Measurements from ENCODE around the gene ING3.
A peak's percentile ranks its signal among the peaks of the same experiment; 100 is the strongest.

ING3 gene

DNA sequence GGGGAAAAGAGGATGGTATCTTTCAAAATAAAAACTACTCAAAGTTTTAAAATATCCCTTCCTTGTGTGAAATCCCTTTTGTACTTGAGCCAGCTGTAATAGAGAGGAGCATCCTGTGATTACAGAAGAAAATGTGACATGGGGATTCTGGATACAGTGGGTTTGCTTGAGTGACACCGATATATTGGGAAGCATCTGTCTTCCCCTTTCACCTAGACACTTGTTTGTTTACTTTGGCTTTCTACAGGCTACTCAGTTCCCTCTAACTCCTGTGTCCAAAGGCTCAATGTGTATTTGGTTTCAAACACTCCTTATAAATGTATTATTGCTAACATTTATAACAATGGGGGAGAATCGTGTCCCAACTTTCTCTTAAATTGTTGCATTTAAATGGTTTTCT is 62.3 kb downstream of the ING3 start:
- DNase-seq (ENCODE audit: low read depth) = no peak
- no peak overlapping the region for H3K4me3 ChIP-seq (ENCODE audit: control insufficient read depth, low read depth, low read length)
- TF ChIP-seq, protein P1, sequence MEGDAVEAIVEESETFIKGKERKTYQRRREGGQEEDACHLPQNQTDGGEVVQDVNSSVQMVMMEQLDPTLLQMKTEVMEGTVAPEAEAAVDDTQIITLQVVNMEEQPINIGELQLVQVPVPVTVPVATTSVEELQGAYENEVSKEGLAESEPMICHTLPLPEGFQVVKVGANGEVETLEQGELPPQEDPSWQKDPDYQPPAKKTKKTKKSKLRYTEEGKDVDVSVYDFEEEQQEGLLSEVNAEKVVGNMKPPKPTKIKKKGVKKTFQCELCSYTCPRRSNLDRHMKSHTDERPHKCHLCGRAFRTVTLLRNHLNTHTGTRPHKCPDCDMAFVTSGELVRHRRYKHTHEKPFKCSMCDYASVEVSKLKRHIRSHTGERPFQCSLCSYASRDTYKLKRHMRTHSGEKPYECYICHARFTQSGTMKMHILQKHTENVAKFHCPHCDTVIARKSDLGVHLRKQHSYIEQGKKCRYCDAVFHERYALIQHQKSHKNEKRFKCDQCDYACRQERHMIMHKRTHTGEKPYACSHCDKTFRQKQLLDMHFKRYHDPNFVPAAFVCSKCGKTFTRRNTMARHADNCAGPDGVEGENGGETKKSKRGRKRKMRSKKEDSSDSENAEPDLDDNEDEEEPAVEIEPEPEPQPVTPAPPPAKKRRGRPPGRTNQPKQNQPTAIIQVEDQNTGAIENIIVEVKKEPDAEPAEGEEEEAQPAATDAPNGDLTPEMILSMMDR (IDR thresholded peaks at IDR 0.05; ENCODE audit: control insufficient read depth, insufficient read depth, low read depth, low read length, missing control alignments) = no peak

DNA sequence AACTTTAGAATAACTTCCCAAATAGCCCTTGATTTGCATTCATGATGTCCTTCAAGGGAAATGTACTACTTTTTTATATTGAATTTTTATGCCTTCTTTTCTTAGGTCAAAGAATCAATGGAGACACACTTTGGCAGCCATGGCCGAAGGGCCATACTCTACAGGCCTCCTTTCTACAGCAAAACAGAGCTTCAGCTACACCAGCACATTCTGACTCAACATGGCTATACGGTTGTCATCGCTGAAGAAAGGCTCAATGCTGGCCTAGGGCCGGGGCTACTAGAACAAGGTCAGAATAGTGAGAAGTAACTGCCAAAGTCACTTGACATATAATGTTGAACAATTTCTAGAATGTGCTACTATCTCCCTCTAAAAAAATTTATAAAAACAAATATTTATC is 65.0 kb downstream of the ING3 start:
- TF ChIP-seq, protein P1 (IDR thresholded peaks at IDR 0.05; ENCODE audit: control insufficient read depth, insufficient read depth, low read depth, low read length, missing control alignments) = no peak
- no peak for DNase-seq (ENCODE audit: low read depth)
- no peak overlapping the region for H3K4me3 ChIP-seq (ENCODE audit: control insufficient read depth, low read depth, low read length)

- TF ChIP-seq, protein P1 (IDR thresholded peaks at IDR 0.05; ENCODE audit: control insufficient read depth, insufficient read depth, low read depth, low read length, missing control alignments) = no peak
- no peak overlapping the region for H3K4me3 ChIP-seq (ENCODE audit: control insufficient read depth, low read depth, low read length)
- peak; percentile 44 for DNase-seq (ENCODE audit: low read depth)
Observed at GRCh38 chr7:121016966-121017365, 66.4 kb downstream of the ING3 start.

DNA sequence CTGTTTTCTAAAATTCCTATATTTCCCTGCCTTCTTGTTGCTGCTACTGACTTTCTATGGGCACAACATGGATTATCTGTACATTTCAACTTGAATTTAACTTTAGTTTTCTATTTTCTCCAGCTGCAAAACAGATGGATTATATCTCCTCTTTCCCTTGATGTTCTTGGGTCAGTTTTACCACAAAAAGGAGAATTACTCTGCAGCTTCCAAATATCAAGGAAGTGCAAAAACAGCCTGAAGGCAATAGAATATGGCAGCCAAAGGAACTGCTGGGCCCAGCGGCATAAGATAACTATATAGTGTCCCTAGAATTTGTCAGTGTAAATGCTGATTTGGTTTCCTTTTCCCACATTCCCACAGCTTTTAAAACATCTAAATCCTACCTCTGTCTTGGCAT is 67.0 kb downstream of the ING3 start:
- no peak overlapping the region for H3K4me3 ChIP-seq (ENCODE audit: control insufficient read depth, low read depth, low read length)
- no peak for DNase-seq (ENCODE audit: low read depth)
- TF ChIP-seq, protein P1 (IDR thresholded peaks at IDR 0.05; ENCODE audit: control insufficient read depth, insufficient read depth, low read depth, low read length, missing control alignments) = no peak

DNA sequence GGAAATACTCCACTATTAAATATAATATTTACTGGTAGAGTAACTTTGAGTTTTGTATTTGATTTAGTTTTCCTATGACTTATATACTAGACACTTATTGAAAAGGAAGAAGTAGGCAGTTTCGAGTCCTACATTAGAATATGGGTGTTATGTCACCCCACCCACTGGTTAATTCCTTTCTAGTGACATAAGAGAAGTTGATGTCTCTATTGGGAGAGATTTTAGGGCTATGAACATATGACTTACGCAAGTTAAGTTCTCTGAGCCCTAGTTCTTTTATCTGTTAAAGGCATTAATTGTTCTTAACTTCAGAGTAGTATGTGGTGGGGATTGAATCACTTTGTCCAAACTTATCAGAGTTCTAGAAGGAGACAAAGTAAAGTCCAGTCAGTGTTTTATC is 68.4 kb downstream of the ING3 start:
- no peak for DNase-seq (ENCODE audit: low read depth)
- no peak overlapping the region for H3K4me3 ChIP-seq (ENCODE audit: control insufficient read depth, low read depth, low read length)
- TF ChIP-seq, protein P1 (IDR thresholded peaks at IDR 0.05; ENCODE audit: control insufficient read depth, insufficient read depth, low read depth, low read length, missing control alignments) = no peak

- no peak overlapping the region for H3K4me3 ChIP-seq (ENCODE audit: control insufficient read depth, low read depth, low read length)
- DNase-seq (ENCODE audit: low read depth) = peak; percentile 21
- TF ChIP-seq, protein P1 (IDR thresholded peaks at IDR 0.05; ENCODE audit: control insufficient read depth, insufficient read depth, low read depth, low read length, missing control alignments) = no peak
Observed at GRCh38 chr7:121020249-121020988, 69.8 kb downstream of the ING3 start.

All from AG09309 (cell line).